GM15510 (cell line): ENCODE data around the gene RPL22.

Experiments
- POLR2A ChIP-seq: IDR thresholded peaks from 3 replicates; pipeline ENCODE4 v1.6.1; 2011; ENCODE audit warnings: borderline replicate concordance; ENCODE audit not compliant: insufficient read length; ENCODE audit errors: extremely low read depth

The RPL22 gene

DNA sequence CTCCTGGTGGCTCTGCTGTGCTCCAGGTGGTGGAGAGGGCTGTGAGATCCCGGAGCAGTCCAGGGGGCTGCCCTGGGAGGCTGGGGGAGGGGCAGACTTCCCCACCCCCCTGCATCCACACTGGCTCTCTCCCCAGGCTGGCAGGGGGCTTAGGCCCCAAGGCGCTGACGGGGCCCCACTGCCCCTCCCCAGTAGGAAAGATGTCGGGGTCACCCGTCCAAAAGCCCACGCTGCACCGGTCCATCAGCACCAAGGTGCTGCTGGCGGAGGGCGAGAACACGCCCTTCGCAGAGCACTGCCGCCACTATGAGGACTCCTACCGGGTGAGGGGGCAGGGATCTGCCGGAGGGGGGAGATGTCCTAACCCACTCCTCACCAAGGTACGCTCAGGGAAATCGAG is 12.3 kb upstream of the RPL22 start:
- TF ChIP-seq POLR2A = no peak

DNA sequence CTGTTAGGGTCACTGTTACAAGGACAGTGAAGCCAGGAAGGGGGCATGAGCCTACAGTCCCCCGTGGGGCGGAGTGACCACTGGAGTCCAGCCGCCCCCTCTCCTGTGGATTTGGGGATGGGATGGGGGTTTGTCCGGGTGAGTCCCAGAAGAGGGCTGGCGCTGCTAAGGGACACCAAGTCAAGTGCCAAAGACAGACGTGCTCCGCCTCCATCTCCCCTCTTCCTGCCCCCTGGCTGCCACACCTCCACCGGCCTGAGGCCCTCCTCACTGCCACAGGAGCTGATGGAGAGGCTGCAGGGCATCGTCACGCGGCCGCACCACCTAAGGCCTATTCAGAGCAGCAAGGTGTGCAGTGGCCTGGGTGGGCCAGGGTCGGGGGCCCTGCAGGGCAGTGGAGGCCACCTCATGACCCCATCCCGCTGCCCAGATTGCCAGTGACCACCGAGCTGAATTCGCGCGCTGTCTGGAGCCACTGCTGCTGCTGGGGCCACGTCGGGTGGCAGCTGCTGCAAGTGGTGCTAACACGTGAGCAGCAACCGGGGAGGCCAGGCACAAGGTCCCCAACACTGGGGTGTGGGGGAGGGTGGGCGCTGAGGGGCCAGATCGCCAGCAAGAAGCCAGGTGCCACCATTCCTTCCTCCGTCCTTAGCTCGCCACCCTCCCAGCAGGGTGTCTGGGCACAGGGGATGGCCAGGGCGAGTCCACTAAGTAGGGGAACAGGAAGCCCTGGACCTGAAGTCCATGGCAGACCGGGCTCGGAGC is 11.4 kb upstream of the RPL22 start:
- TF ChIP-seq POLR2A = no peak

DNA sequence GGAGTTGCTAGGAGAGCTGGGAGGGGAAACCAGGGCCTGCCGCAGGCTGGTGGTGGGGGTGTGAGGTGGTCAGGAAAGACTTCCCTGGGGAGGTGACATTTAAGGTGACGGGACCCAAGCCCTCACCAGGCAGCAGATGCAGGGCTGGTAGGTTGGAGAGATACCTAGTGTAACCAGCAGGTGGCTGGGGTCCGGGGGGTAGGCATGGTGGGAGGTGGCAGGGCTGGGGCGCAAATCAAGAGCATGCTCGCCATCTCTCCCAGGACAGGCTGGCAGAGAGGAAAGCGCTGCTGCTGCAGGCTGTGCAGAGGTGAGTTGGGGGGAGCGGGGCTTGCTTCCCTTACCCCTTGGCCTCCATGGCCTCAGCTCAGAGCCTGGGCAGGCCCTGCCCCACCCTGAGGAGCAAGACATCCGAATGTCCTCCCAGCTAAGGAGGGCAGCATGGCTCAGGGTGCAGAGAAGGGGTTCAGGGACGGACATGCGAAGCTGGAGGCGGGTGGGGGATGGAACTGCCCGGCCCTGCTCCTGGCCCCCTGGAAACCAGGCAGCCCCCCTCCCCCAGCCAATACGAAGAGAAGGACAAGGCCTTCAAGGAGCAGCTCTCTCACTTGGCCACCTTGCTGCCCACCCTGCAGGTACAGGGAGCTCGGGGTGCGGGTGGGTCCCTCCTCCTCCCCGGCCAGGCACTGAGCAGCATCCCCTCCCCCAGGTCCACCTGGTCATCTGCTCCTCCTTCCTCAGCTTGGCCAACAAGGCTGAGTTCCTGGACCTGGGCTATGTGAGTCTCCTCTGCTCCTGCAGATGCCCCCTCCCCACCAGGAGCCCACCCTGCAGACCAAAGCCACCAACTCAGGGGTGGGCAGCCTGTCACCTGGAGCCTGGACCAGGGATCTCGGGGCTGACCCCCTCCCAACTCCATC is 10.5 kb upstream of the RPL22 start:
- TF ChIP-seq POLR2A = no peak

DNA sequence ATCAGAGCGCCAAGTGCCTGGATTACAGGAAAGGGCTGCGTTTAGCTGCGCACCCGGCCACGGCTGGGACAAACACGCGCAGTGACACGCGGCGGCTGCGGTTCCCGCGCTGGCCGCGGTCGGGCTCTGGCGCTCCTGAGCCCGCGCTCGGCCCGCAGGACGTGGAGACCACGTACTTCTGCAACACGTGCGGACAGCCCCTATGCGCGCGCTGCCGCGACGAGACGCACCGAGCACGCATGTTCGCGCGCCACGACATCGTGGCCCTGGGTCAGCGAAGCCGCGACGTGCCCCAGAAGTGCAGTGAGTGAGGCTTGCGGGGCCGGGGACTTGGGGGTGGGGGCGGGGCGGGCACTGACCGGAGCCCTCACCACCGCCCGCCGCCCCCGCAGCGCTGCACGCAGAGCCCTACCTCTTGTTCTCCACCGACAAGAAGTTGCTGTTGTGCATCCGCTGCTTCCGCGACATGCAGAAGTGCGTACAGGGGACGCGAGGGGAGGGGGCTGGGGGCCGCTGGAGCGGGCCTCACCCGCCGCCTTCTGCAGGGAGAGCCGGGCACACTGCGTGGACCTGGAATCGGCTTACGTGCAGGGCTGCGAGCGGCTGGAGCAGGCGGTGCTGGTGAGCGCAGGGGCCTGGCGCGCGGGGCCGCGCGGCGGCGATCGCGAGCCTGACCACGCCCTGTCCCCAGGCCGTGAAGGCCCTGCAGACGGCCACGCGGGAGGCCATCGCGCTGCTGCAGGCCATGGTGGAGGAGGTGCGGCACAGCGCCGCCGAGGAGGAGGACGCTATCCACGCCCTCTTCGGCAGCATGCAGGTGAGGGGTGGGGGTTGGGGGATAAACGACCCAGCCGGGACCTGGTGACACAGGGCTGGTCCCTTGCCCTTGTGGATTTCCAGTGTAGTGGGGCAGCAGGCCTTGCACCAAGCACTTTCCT is 9.6 kb upstream of the RPL22 start:
- TF ChIP-seq POLR2A = no peak

DNA sequence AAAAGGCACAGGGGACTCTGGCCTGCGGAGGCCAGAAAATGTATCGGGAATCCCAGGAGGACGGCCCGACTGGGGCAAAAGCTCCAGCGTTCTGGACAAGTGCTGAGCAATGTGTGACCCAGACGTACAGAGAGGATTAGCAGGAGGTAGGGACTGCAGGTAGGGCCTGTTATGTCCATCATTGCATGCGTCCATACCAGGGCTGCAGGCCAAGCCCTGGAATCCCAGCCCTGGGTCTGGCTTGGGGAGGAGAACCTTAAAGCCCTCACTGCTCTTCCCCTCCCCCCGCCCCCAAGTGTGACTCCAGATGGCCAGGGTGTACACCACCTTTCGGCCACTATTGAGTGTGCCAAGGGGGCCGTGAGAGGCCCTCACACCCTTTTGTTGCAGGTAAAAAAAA is 8.5 kb upstream of the RPL22 start:
- TF ChIP-seq POLR2A = no peak

DNA sequence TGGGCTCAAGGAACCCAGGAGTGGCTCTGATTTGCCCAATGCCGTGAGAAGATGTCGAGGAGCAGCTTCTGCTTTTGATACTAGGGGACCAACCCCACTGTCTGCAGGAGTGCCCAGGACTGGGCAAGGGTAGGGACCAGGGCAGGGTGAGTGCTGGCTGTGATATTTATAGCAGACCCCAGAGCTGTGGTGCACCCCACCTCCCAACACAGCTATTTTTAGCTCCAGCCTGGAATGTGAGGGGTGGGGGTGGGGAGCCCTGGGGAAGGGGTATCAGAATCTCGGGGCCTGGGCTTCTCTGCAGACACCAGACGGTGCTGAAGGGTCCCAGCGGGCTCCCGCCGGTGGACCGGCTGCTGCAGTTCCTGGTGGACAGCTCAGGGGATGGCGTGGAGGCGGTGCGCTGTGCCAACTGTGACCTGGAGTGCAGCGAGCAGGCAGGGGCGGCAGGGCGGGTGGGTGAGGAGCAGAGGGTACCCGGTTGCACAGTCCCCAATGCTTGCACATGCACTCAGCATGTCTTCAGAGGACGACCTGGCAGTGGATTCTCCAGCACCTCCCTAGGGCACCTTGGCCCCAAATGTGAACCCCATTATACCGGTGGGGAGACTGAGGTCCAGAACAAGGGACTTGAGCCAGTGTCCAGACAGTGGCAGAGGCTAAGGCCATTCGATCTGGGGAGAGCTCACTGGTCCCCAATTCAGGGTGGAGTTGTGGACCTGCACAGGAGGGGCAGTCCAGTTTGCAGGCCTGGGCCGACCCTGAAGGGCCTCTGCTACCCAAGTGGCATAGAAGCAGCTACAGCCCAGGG is 7.9 kb upstream of the RPL22 start:
- TF ChIP-seq POLR2A = no peak

DNA sequence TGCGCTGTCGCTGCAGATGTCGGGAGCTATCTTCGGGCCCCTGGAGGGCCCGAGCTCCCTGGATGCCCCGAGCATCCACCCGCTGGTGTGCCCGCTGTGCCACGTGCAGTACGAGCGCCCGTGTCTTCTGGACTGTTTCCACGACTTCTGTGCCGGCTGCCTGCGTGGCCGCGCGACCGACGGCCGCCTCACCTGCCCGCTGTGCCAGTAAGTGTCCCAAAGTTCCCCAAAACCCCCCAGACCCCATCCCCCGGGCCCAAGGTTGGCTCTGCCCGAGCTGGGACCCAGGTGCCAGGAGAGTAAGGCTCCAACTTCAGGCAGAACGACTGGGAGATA is 7.1 kb upstream of the RPL22 start:
- no peak for TF ChIP-seq POLR2A

DNA sequence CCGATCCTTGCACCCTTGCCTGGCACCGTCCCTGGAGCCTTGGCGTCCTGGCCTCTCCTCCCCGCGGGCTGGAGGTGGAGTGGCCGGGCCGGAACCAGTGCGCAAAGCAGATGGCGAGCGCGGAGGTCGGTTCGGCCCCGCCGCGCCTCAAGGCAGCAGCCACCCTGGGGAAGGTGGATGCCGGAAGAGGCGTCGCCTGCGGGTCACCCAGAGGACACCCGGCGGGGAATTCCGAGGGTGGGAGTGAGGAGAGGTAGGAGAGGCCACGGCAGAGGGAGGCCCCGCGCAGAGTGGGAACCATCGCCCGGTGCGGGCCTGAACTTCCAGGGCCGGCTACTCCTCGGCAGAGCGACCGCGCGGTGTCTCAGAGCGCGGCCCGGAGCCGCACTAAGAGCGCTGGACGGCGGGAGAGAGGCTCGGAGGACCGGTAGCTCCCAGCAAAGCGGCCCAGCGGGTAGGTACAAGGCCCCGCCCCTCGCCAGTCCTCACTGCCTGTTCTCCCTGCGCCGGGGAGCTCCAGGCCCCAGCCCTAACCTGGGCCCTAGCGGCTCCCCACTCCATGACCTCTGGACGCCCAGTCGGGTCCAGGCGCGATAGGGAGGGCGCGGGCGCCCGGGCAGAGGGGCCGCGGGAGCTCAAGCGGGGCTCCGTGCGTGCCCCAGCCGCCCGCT is 6.6 kb upstream of the RPL22 start, which contains the start of gene RNF207:
Gene RNF207 (plus strand): TSS at position 271 of the 671 bp plus-strand sequence. CDS start 417 bp downstream, outside the sequence.
- peak; percentile 65 for TF ChIP-seq POLR2A

DNA sequence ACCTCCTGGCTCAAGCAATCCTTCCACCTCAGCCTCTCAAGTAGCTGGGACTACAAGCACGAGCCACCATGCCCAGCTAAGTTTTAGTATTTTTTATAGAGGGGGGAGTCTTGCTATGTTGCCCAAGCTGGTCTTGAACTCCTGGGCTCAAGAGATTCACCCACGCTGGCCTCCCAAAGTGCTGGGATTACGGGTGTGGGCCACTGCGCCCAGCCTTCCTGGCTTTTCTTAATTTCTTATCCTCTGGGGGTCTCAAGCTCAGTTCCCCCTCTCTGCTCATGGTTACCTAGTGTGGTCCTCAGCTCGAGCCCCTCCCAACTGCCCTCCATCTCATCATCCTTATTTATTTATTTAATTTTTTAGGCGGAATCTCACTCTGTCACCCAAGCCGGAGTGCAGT is 2.9 kb upstream of the RPL22 start:
- no peak for TF ChIP-seq POLR2A

DNA sequence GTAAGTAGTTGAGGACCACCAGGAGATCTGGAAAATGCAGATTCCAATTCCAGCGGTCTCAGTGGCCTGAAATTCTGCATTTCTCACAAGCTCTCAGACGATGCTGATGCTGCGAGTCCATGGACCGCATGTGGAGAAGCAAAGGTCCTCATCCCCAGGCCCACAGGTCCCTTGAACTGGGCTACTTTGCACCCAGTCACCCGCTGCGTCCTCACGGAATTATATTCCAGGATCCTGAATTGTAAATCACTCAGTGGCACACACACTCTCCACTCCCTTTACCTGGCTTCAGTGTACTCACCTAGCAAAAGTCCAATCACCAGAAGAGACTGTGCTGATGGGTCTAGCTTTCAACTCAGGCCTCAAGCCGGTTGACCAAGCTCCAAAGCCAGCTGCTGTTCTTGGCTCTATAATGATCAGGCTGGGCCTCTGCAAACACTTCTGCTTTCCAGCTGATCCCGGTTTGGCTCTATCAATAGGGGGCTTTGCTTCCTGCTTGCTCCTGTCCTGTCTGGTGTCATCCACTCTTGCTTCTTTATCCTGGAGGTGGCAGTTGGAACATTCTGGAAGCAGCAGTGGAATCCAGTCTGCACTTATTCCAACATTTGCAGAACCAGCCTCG is 904 bp upstream of the RPL22 start:
- TF ChIP-seq POLR2A = no peak

DNA sequence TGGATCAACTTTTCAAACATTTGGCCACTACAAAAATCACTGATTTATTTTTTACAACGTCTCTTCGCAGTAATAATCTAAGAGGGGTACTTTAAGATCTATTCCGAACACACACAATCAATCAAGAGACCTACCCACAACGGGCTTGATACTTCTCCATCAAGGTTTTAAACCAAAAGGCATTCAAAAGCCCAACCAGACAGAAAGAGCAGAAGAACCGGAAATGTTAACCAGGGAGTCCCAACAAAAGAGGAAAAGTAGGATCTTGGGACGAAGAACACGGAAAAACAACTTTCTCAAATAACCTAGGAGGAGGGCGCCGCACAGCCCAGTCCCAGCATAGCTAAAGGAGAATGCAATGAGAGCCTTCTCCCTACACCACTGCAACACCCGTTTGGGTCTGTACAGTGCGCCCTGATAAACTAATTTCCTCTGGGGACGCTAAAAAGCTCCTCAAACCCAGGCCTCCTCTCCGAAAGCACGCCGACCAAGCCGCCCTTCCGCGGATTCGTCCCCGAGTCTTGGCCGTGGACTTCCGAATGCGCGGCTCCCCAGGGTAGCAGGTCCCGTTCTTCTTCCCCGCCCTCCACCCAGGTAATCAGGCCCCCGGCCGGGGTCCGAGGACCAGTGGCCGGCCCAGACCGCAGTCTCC is 623 bp downstream of the RPL22 start:
- TF ChIP-seq POLR2A = no peak

DNA sequence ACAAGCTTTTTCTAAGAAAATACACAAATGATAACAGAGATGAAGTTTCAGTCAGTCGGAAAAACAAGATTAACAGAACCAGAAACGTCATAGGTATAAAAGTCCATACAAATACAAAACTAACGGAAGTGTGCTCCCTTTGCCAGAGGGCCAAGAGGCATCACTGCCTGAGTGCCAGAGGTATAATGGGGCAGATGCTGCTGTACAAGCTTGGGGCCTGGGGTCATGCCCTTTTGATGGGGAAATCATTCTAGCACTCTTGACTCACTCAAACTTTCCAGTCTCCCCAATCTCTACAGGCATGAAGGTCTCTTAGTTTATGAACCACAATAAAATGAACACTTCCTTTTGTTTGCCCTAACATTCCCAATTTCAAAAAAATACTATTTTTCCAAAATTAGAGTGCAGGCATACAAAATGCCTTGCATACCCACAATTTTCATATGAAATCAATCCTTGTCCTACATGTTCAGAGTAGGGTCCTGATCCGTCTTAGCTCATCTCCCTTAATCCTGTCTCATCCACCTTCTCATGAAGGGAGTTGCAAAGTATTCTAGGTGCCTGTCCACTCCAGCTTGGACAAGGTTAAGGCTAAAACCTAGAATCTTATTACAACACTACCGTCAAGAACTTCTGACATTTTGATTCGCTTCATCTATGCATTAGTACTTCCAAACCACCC is 1.5 kb downstream of the RPL22 start:
- TF ChIP-seq POLR2A = no peak
